ENCODE measurements around the gene DICER1.

DICER1 gene

GRCh38 chr14:95157327-95158189, at the start of gene DICER1:
TSS of gene DICER1 (minus strand) at chr14:95157529. CDS start at chr14:95133458, 24,071 bp downstream.
- no peak for TF ChIP-seq CTCF (IDR thresholded peaks at IDR 0.05)

- TF ChIP-seq CTCF (IDR thresholded peaks at IDR 0.05), result no peak
Observed at GRCh38 chr14:95206534-95206933, 49.2 kb upstream of the DICER1 start.

- TF ChIP-seq CTCF (IDR thresholded peaks at IDR 0.05), result no peak
Observed at GRCh38 chr14:95204705-95205104, 47.4 kb upstream of the DICER1 start.

GRCh38 chr14:95200404-95200803, 43.1 kb upstream of the DICER1 start:
- TF ChIP-seq CTCF (IDR thresholded peaks at IDR 0.05), result no peak

- TF ChIP-seq CTCF (IDR thresholded peaks at IDR 0.05), result no peak
Observed at GRCh38 chr14:95199298-95199983, 42.1 kb upstream of the DICER1 start.

- TF ChIP-seq CTCF (IDR thresholded peaks at IDR 0.05), result no peak
Observed at GRCh38 chr14:95198320-95198719, 41.0 kb upstream of the DICER1 start.

GRCh38 chr14:95197551-95197950, 40.2 kb upstream of the DICER1 start:
- TF ChIP-seq CTCF (IDR thresholded peaks at IDR 0.05), result no peak

Measured in LNCAP (cell line).